ENCODE measurements around the gene PPP2R5B.

The PPP2R5B gene

DNA sequence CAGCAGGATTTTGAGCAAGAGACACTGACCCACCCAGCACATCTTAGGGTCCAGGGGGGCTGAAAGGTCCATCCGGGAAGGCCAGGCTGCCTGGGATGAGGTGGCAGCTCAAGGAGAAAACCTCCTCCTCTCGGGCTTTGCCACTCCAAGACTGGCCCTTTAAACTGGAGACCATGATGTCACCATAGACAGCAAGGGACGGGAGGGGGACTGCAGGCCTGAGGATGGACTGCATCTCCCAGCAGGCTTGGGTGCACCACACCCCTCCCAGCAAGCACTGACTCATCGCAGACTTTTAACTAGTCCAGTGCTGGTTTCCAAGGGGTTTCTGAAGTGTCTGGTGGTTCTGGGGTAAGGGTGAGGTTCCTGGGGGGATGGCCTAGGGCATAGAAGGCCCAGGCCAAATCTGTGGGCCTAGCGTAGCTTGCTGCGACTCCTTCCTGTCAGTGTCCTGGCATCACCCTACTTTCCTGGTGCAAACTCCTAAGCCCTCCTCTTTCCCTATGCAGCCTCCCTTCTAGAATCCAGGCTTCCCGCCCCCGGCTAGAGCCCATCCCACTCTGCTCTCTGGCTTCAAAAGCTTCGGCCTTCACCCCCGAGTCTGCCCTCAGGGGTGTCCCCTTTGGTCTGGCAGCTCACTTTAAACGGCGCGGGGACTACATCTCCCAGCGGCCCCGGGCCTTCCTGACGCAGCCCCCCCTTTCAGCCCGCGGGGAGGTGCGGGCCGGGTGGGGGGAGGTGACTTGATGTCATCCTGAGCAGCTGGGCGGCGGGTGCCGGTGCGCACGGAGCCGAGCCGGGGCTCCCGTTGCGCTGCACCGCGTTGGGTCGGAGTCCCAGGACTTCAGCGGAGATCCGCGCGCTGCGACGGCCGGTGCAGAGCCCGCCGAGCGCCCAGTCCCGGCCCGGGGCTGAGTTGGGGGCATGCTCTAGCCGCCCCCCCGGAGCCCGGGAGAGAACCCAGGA is at the start of gene PPP2R5B:
PPP2R5B (plus strand) TSS at position 746 of the 966 bp plus-strand sequence. CDS start 1,046 bp downstream, outside the sequence.
- peak; percentile 86 for DNase-seq

DNA sequence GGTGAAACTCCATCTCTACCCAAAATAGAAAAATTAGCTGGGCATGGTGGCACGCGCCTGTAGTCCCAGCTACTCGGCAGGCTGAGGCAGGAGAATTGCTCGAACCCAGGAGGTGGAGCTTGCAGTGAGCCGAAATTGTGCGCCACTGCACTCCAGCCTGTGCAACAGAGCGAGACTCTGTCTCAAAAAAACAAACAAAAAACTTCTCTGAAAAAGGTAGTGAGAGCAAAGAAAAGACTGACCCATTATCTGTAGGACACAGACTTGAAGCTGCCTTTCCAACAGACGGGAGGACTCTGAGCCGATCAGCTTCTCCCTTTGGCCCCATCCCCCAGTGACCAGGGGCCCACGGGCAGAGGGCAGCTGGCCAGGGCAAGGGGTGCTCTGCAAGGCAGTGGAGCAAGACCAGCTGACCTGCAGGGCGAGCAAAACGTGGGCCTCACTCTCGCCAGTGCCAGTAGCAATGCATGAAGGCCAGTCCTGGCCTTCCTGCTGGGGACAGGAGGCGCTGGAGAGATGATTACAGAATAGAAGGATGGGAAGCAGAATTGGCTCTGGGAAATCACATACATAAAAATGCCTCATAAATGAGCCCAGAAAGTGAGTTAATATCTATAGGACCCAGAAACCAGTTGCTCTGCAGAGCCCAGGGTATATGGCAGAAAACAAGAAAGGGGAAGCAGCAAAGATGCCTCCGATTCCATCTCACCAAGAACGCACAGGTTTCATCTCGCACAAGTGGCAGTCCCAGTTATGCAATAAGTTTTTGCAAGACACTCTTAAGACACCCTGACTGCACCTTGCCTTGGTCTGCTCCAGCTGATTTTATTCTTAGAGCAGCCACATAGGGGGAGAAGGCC is 48.9 kb upstream of the PPP2R5B start:
- no peak for DNase-seq

DNA sequence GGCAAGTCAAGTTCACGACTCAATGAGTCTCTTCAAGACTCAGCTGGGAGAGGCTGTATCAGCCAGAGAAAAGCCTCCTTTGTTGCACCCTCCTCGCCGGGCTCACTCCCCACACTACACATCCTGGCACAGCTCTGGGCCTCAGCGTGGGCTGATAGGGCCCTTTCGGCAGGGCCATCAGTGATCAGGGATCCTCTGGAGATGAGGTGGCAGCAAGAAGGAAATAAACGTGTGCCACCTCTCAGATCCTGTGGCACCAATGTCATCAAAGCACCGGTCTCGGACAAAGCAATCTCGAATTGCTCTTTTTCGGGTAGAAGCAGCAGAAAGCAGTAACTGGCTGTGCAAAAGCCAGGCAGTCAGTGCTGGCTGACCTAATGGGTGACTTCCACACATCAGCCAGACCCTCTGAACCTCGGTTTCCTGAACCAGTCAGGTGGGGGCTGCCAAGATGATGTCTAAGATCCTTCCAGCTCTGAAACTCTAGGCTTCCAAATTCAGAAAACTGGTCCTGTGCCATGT is 48.2 kb upstream of the PPP2R5B start:
- DNase-seq: no peak

DNA sequence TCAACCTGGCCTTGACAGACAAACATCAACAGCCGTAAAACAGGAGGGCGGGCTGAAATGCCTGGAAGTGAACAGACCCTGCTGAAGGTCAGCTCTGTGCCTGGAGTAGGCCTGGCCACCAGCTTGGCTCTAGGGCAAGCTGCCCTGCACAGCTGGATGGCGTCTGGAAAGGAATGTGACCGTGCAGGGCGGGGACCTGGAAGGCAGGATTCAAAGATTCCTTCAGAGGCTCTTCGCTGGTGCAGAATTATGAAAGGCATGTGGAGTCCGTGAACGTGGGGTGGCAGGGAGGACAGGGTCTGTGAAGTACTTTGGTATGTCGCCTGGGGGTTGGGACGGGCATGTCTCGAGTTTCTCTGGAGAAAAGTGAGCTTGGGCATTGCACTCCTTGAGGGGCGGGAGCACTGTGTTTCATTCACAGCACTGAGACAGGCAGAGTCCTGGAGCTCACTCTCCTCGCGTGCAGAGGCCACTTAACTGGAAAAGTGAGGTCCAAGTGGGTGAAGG is 47.6 kb upstream of the PPP2R5B start:
- no peak for DNase-seq

DNA sequence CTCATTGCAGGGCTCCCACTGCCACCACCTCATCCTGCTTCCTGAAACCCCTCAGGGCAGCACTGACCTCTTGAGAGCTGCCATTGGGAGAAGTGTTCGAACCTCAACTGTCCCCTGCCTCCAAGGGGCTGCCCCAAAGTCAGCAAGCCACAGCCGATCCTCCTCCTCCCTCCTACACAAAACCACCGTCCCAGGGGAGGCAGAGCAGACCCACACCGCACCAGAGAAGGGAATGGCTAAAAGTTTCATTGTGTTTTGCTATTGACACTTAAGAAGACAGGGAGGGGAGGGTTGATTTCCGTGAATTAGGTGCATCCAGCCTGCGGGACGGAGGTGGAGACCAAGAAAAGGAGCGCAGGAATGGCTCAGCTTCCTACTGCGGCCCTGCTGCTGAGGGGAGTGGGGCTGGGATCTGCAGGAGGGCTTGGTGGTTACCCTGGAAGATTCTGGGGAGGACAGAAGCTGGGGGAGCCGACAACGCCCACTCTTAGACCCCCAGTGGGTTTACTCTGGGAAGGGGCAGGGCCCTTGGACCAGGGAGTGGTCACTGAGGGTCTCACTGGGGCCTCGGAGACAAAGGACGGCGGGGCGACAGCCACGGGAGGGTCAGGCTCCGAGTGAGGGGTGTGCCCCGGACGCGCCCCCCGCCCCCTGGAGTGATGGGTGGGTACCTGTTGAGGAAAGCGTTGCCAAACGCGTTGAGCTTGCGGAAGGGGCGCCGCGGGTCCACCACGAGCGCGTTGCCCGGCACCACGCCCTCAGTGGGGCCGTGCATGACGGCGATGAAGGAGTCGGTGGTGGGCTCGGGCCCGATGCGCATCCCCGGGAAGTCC is 46.9 kb upstream of the PPP2R5B start:
- no peak for DNase-seq

DNA sequence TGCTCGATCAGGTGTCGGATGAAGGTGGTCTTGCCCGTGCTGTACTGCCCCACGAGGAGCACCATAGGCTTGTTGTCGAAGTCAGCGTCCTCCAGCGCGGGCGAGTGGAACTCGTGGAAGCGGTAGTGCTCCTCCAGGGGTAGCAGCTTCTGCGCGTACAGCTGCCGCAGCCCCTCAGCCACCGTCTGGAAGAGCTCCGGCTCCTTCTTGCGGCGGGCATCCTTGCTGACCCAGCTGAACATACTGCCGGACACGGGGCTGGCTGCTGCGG is 46.3 kb upstream of the PPP2R5B start:
- DNase-seq: no peak

DNA sequence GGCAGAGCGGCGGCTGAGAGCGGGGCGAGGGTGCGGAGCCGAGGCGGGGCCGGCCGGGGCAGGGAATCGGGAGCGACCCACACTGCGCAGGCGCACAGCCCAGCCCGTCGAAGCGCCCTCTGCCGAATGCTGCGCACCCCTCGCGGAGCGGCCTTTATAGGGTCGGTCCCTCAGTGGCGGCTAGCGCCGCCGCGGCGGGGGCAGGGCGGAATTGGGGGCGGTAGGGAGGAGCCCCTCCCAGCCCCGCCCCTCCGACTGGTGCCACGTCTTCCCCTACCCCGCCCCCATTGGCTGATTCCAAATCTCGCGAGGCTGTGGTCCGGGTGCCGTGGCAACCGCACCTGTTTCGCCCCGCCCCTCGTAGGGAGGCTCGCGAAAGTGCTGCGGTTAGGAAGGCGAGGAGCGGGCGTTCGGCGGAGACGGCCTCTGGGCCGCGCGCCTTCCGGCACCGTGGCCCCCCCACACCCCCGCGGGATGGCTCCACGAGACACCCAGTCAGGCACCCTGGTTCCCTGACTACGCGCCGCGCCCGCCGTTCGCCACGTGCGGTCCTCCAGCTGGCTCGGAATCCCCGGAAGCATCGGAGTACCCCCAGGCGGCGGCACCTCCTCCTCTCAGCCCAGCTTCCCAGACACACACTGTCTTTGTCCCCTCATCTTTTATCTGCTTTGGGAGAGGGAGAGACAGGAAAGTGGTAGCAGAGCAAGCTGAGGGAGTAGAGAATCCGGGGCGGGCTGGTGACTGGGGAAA is 45.8 kb upstream of the PPP2R5B start, which contains the start of gene EHD1:
EHD1 (minus strand) TSS at position 128 of the 750 bp plus-strand sequence. CDS start 157 bp downstream, outside the sequence.
- DNase-seq: peak; percentile 100

DNA sequence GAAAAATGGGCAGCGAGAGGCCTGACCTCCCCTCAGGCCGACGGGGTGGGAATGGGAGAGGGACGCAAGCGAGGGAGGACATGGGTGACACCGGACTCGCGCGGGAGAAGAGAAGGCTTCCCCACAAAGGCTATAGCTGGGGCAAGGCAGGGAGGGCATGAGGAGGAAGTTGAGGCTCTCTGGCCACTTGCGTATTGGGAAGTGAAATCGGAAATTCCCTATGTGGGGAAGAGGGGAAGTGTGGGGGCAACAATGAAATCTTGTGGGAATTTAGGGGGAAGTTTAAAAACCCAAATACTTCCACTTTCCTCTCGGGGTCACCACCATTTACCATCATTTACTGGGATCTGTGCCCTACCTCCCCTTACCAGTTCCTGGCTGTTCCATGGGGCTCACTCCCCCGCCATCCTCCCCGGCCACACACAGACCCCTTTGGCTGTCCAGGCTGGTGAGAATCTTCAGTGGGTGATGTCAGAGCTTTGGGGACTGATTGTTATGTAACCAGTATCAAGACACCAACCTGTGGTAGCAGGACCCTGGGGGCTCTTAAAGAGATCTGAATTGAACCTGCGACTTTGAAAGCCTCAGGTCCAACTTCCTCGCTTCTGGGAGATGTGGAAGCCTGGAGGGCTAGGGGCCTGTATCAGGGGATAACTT is 45.1 kb upstream of the PPP2R5B start:
- no peak for DNase-seq

DNA sequence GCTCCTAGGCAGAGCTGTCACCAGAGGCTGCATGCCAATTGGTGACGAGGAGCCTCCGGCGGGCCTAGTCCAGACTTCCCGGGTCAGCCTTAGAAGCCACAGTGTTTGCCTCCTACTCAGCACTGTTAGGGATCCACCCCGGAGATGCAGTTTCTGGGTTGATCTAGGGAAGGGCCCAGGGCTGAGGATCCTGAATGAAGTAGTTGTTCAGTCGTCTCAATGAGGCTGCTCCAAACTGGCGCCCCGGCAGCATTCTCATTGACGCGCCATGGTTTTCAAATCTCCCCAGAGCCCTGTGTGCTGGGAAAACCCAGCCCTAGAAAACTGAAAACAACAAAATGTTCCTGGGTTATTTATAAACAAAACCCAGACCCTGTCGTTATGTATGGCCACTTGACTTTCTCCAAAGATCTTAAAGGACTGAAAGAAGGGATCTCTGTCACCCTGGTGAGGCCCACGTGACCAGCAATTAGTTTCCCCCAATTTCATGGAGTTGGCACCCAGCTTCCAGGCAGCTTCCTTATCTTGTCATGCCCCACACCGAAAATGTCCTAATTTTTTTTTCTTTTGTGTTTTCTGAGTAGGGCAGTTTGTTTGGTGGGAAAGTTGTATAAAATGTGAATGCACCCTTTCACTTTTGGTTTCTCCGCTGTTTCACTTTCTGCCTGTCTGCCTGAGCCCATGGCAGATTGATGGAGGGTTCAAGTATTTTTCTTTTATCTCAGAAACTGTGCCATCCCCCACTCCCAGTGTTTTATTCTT is 44.1 kb upstream of the PPP2R5B start:
- no peak for DNase-seq

DNA sequence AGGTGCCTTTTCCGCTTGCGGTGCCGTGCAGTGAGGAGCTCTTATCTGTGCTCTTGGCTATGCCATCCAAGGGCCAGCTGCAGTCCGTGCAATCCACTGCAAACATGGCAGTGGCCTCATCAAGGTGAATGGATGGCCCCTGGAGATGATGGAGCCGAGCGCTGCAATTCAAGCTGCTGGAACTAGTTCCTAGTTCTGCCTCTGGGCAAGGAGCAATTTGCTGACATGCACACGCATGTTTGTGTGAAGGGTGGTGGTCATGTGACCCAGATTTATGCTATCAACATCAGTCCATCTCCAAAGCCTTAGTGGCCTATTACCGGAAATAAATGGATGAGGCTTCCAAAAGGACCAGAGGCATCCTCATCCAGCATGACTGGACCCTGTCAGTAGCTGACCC is 43.0 kb upstream of the PPP2R5B start:
- DNase-seq: no peak

DNA sequence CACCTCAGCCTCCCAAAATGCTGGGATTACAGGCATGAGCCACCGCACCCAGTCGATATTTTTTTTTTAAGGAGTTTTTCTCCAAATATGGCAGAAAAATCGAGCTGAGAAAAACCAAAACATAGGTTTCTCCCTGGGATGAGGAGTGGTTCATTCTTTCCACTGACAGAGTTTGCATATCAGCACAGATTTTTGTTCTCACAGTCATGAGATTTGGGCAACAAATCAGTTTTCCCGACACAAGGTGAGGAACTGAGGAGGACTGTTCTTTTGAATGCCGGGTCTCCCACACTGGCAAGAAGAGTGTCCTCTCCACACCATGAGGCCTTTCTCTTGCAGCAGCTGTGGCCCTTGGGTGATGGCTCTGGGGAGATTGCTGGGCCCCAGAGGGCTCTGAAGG is 42.2 kb upstream of the PPP2R5B start:
- DNase-seq: no peak

DNA sequence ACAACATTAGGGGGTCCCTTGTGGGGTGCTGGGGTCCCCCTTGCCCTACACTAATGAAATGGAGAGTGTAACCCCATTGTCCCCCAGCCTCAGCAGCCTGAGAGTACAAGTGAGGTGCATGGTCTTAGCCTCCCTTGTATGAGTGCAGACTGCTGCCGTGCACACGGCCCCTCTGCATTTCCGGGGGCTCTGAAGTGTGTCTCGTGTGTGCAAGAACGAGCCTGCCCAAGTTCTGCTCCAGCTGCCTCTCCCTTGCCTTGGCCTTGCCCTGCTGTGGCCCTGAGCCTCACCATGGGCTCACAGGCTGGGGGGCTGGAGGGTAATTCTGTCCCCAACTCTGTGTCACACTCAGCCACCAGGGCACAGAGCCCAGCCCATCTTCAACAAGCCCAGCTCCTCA is 40.9 kb upstream of the PPP2R5B start:
- no peak for DNase-seq

DNA sequence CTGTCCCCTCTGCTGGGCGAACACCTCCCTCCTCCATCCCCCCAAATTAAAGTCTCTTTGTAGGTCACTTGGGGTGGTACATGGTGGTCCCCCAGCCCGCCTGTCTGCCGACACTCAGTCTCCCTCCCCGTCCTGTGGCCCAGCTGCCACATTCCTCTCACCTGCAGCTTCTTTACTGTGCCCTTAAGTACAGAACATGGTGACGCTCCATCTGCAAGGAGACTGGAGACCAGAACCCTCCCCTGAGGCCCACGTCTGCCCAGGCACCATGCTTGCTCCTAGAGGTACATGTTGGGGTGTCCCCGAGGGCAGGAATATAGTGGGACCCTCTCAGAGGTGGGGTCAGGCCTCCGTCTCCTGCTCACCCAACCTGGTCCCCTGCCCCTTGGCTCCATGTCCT is 40.5 kb upstream of the PPP2R5B start:
- no peak for DNase-seq

DNA sequence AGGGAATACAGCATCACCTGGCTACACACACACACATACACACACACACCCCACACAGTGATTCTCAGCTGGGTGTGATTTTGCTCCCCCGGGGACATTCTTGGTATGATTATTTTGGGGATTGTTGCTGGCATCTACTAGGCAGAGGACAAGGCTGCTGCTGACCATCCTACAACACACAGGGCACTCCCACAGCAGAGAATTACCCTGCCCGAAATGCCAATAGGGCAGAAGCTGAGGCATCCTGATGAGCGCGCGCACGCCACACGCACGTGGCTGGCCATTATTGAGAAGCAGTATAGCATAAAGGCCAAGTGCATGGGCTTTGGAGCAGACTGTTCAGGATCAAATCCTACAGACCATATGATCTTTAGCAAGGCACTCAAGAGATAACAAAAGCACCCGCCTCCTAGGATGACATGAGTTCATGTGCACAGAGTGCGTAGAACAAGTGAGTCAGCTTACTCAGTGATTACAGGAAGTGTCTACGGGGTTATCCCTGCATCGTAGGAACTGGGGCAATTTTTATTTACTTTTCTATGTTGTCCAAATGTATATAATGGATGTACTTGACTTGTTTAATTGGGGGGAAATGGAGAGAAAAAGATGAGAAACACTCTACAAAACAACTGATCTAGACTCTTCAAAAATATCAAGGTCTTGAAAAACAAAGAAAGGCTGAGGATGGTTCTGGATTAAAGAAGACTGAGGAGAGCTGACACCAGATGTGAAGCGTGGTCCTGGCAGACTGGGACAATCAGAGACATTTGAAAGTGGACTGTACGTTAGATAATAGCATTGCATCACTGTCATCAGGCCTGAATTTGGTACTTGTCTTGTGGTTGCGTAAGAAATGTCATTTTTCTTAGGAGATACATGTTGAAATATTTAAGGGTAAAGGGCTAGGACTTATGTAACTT is 38.9 kb upstream of the PPP2R5B start:
- no peak for DNase-seq

DNA sequence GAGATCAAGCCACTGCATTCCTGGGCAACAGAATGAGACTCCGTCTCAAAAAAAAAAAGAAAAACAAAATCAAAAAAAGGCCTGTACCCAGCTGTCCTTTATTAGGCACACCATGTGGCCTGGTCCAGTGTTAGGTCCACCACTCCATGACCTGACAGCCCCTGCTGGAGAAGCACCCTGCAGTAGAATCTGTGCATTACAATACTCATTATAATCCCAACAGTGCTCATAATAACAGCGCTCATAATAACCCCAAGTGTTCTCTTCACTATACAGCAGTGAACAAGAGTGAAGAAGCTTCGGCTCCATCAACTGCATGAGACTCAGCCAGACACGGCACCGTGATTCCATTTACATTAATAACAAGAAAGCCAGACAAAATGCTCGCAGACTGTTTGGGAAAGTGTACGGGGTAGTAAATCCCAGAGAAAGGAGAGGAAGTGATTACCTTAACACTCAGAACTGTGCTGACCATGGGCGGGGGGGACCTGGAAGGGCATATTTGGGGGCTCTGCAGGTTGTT is 37.2 kb upstream of the PPP2R5B start:
- DNase-seq: no peak

DNA sequence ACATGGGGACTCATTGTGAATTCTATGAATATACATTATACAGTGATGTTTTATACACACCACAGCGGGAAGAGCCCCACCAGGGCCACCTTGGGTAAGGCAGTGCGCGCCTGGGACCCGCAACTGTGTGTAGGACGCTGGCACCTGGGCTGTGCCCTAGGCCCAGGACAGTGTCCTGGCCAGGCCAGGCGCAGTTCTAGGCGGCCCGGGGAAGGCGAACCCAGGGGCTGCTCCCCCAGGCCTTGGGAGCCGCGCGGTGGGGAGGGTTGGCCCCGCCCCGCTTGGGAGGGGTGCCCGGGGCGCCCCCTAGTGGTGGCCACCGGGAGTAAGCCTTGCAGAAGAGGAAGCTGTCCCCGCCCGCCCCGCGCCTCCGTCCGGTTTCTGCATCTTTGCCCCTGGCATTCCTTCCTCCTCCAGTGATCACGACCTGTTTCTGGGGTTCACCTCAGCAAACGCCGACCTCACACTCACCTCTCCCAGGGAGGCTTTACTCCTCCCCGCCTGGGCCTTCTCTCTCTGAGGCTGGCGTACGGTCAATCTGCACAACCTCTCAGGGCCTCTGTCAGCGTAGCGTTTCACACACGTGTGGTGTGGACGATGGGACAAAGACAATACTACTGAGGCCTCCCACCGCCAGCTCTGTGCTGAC is 36.6 kb upstream of the PPP2R5B start:
- DNase-seq: peak; percentile 78

DNA sequence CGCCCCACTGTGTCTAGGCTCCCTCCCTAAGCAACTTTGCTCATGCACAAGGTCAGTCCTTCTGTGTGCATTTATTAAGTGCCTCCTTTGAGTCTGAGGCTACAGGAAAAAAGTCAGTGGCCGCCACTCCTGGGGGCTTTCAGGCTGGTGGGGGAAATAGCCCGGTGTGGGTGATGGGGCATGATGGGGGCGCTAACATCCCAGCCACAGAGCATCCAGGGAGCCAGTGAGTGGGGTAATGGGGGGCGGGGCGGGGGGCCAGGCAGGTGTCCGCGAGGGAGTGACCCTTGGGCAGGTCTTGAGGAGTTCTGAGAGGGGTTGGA is 36.1 kb upstream of the PPP2R5B start:
- DNase-seq: no peak

DNA sequence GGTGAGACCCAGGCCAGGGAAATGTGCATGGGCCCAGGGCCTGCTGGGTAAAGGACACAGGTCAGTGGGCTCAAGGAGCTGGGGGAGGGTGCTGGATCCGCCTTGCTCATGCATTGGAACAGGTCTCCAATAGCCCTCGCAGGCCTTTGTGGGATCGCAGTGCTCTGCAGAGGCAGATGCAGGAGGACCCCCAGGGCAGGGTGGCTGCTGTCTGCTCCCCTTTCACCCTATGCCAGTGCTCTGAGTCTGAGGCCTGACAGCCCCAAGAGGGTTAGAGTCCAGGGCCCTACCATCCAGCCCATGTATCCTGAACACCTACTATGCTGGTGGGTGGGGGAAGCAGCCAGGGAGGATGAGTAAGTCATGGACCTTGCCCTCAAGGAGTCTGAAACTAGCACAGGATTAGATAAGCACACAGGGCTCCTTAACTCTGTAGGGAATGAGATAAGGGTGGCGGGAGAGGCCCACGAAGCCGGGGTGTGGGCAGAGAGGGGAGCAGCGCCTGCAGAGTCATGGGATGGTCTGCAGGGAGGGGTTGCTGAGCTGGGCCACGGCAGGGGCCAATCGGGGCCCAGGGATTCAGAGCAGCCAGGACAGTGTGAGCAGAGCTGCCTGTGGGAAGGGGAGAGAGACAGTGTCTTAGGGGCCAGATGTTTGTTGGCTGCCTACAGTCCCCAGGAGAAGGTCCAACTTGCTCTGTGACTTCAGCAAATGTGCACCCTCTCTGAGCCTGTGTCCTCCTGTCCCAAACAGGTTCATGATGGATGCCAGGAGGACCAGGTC is 35.6 kb upstream of the PPP2R5B start:
- no peak for DNase-seq
